ENCODE measurements around the gene TECPR2.

TECPR2 gene

DNA sequence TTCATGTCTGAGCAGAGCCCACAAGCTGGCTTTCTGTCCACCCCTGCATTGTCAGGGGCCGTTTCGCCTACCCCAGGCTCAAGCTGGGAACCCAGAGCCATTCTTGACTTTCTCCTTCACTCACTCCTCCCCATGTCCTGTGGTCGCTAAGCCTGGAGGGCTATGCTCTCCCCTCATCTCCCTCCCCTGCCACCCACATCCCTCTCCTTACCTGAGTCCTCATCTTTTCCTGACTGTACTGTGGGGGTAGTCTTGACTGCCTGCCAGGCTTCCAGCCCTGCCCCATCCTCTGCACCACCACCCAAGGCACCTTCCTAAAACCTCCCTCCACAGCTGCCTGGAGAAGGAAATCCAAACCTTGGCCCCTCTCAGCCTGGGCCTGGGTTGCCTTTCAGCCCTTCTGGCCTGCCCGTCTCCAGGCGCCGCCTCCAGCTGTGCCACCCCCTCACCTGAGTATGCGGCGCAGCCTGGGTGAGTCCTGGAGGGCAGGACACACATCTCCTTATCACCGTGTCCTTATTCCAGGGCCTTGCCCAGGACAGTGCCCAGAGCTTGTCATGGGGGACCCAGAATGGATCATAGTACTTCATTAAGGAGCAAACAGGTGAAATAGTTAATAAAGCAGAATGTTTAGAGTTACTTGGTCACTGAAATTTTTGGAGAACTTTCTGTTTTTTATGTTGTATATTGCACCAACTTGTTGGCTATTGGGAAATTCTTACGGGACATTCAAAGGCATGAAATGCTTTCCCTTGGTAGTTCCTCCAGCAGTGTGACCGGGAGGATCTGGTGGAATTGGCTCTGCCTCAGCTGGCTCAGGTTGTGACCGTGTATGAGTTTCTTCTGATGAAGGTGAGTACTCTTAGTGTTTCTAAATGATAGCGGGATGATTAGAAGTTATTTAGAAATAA, 28.7 kb upstream of the TECPR2 start:
- Histone ChIP-seq H3K9ac (ENCODE audit: low read depth in 1 of 2, low read length in 2 of 2) (no peak overlapping the region), H3K4me3 (ENCODE audit: low read length in 2 of 2) (no peak overlapping the region), H3K9me3 (ENCODE audit: control insufficient read depth in 2 of 2, low read length in 2 of 2) (no peaks in the 10 kb centered on the region), H3K27ac (ENCODE audit: low read depth in 2 of 2, low read length in 2 of 2) (no peak overlapping the region), H3K36me3 (ENCODE audit: control insufficient read depth in 2 of 2, insufficient read depth in 2 of 2, low read length in 2 of 2) (peaks cover 17 to 27% of the 10 kb centered on the region in 2 donors), H3K4me1 (ENCODE audit: control insufficient read depth in 2 of 2, insufficient read depth in 2 of 2, low read length in 2 of 2) (no peaks in the 10 kb centered on the region), H3K27me3 (ENCODE audit: control insufficient read depth in 2 of 2, insufficient read depth in 2 of 2, low read length in 2 of 2) (no peaks in the 10 kb centered on the region)

DNA sequence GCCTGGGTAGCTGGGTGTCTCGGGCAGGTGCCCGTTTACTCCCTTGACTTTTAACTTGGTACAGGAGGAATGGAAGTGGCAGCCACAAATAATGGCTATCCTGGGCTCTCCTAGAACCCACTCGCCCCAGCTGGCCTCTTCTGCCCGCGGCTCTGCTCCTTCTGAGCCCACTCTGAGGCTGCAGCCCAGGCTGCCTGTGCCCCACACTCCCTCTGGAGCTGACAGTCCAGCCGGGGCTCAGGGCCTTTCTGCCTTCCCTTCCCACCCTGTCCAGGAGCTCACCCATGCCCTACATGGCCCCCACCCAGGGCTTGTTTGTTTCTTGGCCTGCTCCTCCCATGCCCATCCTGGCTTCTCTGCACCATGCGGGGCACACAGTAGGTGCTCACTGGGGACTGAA, 27.6 kb upstream of the TECPR2 start:
- H3K27me3 ChIP-seq (ENCODE audit: control insufficient read depth in 2 of 2, insufficient read depth in 2 of 2, low read length in 2 of 2) = no peaks in the 10 kb centered on the region
- H3K9me3 ChIP-seq (ENCODE audit: control insufficient read depth in 2 of 2, low read length in 2 of 2) = no peaks in the 10 kb centered on the region
- no peak overlapping the region for H3K9ac ChIP-seq (ENCODE audit: low read depth in 1 of 2, low read length in 2 of 2)
- no peaks in the 10 kb centered on the region for H3K4me1 ChIP-seq (ENCODE audit: control insufficient read depth in 2 of 2, insufficient read depth in 2 of 2, low read length in 2 of 2)
- peaks cover 18 to 29% of the 10 kb centered on the region in 2 donors for H3K36me3 ChIP-seq (ENCODE audit: control insufficient read depth in 2 of 2, insufficient read depth in 2 of 2, low read length in 2 of 2)
- H3K27ac ChIP-seq (ENCODE audit: low read depth in 2 of 2, low read length in 2 of 2) = no peak overlapping the region
- H3K4me3 ChIP-seq (ENCODE audit: low read length in 2 of 2) = no peak overlapping the region

DNA sequence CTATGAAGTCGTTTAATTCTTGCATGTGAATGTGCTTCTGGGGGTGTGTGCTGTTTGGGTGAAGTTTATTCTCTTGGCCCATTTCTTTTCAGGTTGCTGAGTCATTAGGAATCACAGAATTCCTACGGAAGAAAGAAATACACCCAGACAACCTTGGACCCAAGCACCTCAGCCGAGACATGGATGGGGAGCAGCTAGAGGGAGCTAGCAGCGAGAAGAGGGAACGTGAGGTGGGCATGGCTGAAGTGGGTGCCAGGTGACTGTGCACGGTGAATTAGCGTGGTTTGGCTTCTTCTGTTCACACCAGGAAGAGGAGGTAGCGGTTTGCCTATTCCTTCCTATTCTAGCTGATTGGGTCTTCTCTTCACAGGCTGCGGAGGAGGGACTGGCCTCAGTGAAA, 24.0 kb upstream of the TECPR2 start:
- H3K27me3 ChIP-seq (ENCODE audit: control insufficient read depth in 2 of 2, insufficient read depth in 2 of 2, low read length in 2 of 2) = no peaks in the 10 kb centered on the region
- H3K4me3 ChIP-seq (ENCODE audit: low read length in 2 of 2) = no peak overlapping the region
- no peaks in the 10 kb centered on the region for H3K4me1 ChIP-seq (ENCODE audit: control insufficient read depth in 2 of 2, insufficient read depth in 2 of 2, low read length in 2 of 2)
- no peaks in the 10 kb centered on the region for H3K9me3 ChIP-seq (ENCODE audit: control insufficient read depth in 2 of 2, low read length in 2 of 2)
- no peak overlapping the region for H3K27ac ChIP-seq (ENCODE audit: low read depth in 2 of 2, low read length in 2 of 2)
- peaks cover 37 to 39% of the 10 kb centered on the region in 2 donors for H3K36me3 ChIP-seq (ENCODE audit: control insufficient read depth in 2 of 2, insufficient read depth in 2 of 2, low read length in 2 of 2)
- H3K9ac ChIP-seq (ENCODE audit: low read depth in 1 of 2, low read length in 2 of 2) = no peak overlapping the region

DNA sequence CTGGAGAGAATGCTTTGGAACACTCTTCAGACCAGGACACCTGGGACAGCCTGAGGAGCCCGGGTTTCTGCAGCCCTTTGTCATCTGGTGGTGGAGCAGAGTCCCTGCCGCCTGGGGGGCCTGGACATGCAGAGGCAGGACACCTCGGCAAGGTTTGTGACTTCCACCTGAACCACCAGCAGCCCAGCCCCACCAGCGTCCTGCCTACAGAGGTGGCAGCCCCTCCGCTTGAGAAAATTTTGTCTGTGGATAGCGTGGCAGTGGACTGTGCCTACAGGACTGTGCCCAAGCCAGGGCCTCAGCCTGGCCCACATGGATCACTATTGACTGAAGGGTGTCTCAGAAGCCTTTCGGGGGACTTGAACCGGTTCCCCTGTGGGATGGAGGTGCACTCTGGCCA, 21.2 kb upstream of the TECPR2 start:
- Histone ChIP-seq H3K9ac (ENCODE audit: low read depth in 1 of 2, low read length in 2 of 2) (no peak overlapping the region), H3K27me3 (ENCODE audit: control insufficient read depth in 2 of 2, insufficient read depth in 2 of 2, low read length in 2 of 2) (no peaks in the 10 kb centered on the region), H3K36me3 (ENCODE audit: control insufficient read depth in 2 of 2, insufficient read depth in 2 of 2, low read length in 2 of 2) (peaks cover 47 to 51% of the 10 kb centered on the region in 2 donors), H3K4me3 (ENCODE audit: low read length in 2 of 2) (no peak overlapping the region), H3K4me1 (ENCODE audit: control insufficient read depth in 2 of 2, insufficient read depth in 2 of 2, low read length in 2 of 2) (no peaks in the 10 kb centered on the region), H3K9me3 (ENCODE audit: control insufficient read depth in 2 of 2, low read length in 2 of 2) (no peaks in the 10 kb centered on the region), H3K27ac (ENCODE audit: low read depth in 2 of 2, low read length in 2 of 2) (no peak overlapping the region)

DNA sequence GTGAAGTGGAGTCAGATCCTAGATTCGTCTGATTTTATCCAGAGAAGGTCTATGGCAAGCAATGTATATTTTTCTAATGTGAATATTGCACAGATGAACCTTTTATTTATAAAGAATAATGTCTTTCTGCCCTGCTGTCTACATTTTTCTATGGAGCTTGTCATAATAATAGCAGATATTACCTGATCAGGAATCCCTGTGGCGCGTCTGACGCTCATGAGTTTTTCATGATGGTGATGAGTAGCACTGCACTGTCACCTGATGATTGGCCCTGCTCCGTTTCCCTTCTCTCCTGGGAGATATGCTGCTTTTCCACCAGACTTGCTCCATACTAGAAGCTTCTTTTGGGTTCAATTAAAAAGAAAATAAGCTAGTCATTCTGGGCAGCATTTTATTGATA, 20.5 kb upstream of the TECPR2 start:
- H3K4me3 ChIP-seq (ENCODE audit: low read length in 2 of 2) = no peak overlapping the region
- H3K36me3 ChIP-seq (ENCODE audit: control insufficient read depth in 2 of 2, insufficient read depth in 2 of 2, low read length in 2 of 2) = peaks cover 47 to 53% of the 10 kb centered on the region in 2 donors
- H3K9ac ChIP-seq (ENCODE audit: low read depth in 1 of 2, low read length in 2 of 2) = no peak overlapping the region
- no peak overlapping the region for H3K27ac ChIP-seq (ENCODE audit: low read depth in 2 of 2, low read length in 2 of 2)
- H3K27me3 ChIP-seq (ENCODE audit: control insufficient read depth in 2 of 2, insufficient read depth in 2 of 2, low read length in 2 of 2) = no peaks in the 10 kb centered on the region
- H3K9me3 ChIP-seq (ENCODE audit: control insufficient read depth in 2 of 2, low read length in 2 of 2) = no peaks in the 10 kb centered on the region
- no peaks in the 10 kb centered on the region for H3K4me1 ChIP-seq (ENCODE audit: control insufficient read depth in 2 of 2, insufficient read depth in 2 of 2, low read length in 2 of 2)

DNA sequence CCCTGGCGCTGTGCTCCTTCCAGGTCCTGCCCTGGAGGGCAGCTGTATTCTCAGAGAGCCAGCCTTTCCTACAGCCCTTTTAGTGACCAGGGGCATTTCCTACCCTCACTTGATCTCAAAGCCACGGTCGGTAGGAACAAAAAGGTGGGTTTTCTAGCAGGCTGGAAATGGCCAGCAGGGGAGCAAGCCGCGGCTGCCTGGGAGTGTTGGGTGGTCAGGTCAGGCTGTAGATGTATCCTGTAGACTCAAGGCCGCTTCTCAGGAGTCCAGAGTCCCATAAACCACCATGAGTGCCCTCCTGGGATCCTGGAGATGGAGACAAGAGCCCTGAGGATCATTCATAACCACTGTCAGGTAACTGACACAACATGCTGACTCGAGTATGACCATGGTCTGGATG, 18.7 kb upstream of the TECPR2 start:
- Histone ChIP-seq H3K27ac (ENCODE audit: low read depth in 2 of 2, low read length in 2 of 2) (no peak overlapping the region), H3K36me3 (ENCODE audit: control insufficient read depth in 2 of 2, insufficient read depth in 2 of 2, low read length in 2 of 2) (peaks cover 49 to 55% of the 10 kb centered on the region in 2 donors), H3K9ac (ENCODE audit: low read depth in 1 of 2, low read length in 2 of 2) (no peak overlapping the region)

DNA sequence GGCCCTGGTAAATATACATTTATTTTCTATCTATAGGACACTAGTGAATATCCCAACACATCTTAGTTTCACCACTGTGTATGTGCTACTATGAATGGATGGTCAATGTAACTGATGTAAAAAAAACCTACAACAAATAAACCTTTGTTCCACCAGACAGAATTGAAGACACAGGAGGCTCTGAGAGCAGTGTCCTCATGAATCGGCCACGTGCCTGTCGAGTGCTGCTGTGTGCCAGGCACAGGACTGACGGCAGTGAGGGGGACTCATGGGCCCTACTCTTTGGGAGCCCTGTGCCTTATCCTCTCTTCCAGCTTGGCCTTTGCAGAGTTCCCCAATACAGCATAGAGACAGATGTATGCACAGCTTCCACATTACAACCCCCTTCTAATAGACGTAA, 18.3 kb upstream of the TECPR2 start:
- Histone ChIP-seq H3K27ac (ENCODE audit: low read depth in 2 of 2, low read length in 2 of 2) (no peak overlapping the region), H3K9ac (ENCODE audit: low read depth in 1 of 2, low read length in 2 of 2) (no peak overlapping the region), H3K36me3 (ENCODE audit: control insufficient read depth in 2 of 2, insufficient read depth in 2 of 2, low read length in 2 of 2) (peaks cover 51 to 58% of the 10 kb centered on the region in 2 donors)

More for the DNA sequence above, 18.7 kb upstream of the TECPR2 start:
- Histone ChIP-seq H3K4me1 (ENCODE audit: control insufficient read depth in 2 of 2, insufficient read depth in 2 of 2, low read length in 2 of 2) (no peaks in the 10 kb centered on the region), H3K9me3 (ENCODE audit: control insufficient read depth in 2 of 2, low read length in 2 of 2) (no peaks in the 10 kb centered on the region), H3K4me3 (ENCODE audit: low read length in 2 of 2) (no peak overlapping the region), H3K27me3 (ENCODE audit: control insufficient read depth in 2 of 2, insufficient read depth in 2 of 2, low read length in 2 of 2) (no peaks in the 10 kb centered on the region)

DNA sequence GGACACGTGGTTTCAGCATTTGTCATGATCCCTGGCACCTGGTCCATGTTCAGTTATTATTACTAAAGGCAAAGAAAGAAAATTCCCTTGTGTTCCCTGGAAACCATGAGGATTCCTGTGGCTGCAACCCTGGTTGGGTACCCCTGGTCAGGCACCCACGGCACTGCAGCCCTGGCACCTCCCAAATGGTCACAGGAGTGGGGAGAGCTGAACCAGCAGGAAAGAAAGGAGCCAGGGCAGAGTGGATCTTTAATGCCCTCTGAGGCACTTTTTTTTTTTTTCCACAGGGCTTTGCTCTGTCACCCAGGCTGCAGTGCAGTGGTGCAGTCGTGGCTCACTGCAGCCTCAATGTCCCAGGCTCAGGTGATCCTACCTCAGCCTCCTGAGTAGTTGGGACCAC, 17.5 kb upstream of the TECPR2 start:
- H3K9ac ChIP-seq (ENCODE audit: low read depth in 1 of 2, low read length in 2 of 2) = no peak overlapping the region
- no peak overlapping the region for H3K27ac ChIP-seq (ENCODE audit: low read depth in 2 of 2, low read length in 2 of 2)
- no peaks in the 10 kb centered on the region for H3K27me3 ChIP-seq (ENCODE audit: control insufficient read depth in 2 of 2, insufficient read depth in 2 of 2, low read length in 2 of 2)
- H3K9me3 ChIP-seq (ENCODE audit: control insufficient read depth in 2 of 2, low read length in 2 of 2) = no peaks in the 10 kb centered on the region
- H3K36me3 ChIP-seq (ENCODE audit: control insufficient read depth in 2 of 2, insufficient read depth in 2 of 2, low read length in 2 of 2) = peaks cover 54 to 63% of the 10 kb centered on the region in 2 donors
- no peaks in the 10 kb centered on the region for H3K4me1 ChIP-seq (ENCODE audit: control insufficient read depth in 2 of 2, insufficient read depth in 2 of 2, low read length in 2 of 2)
- no peak overlapping the region for H3K4me3 ChIP-seq (ENCODE audit: low read length in 2 of 2)

More for the DNA sequence above, 18.3 kb upstream of the TECPR2 start:
- Histone ChIP-seq H3K4me3 (ENCODE audit: low read length in 2 of 2) (no peak overlapping the region), H3K4me1 (ENCODE audit: control insufficient read depth in 2 of 2, insufficient read depth in 2 of 2, low read length in 2 of 2) (no peaks in the 10 kb centered on the region), H3K9me3 (ENCODE audit: control insufficient read depth in 2 of 2, low read length in 2 of 2) (no peaks in the 10 kb centered on the region), H3K27me3 (ENCODE audit: control insufficient read depth in 2 of 2, insufficient read depth in 2 of 2, low read length in 2 of 2) (no peaks in the 10 kb centered on the region)

DNA sequence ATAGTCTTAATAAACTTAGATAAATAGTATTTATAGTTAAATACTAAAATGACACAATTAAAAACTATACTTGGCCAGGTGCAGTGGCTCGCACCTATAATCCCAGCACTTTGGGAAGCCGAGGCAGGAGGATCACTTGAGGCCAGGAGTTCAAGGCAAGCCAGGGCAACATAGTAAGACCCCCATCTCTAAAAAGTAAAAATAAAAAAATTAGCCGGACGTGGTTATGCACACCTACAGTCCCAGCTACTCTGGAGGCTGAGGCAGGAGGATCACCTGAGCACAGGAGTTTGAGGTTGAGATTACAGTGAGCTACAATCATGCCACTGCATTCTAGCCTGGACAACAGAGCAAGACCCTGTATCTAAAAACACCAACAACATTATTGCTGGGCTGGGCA, 16.1 kb upstream of the TECPR2 start:
- H3K36me3 ChIP-seq (ENCODE audit: control insufficient read depth in 2 of 2, insufficient read depth in 2 of 2, low read length in 2 of 2) = peaks cover 52 to 56% of the 10 kb centered on the region in 2 donors
- no peak overlapping the region for H3K9ac ChIP-seq (ENCODE audit: low read depth in 1 of 2, low read length in 2 of 2)
- H3K27ac ChIP-seq (ENCODE audit: low read depth in 2 of 2, low read length in 2 of 2) = no peak overlapping the region
- H3K27me3 ChIP-seq (ENCODE audit: control insufficient read depth in 2 of 2, insufficient read depth in 2 of 2, low read length in 2 of 2) = no peaks in the 10 kb centered on the region
- no peaks in the 10 kb centered on the region for H3K9me3 ChIP-seq (ENCODE audit: control insufficient read depth in 2 of 2, low read length in 2 of 2)
- no peaks in the 10 kb centered on the region for H3K4me1 ChIP-seq (ENCODE audit: control insufficient read depth in 2 of 2, insufficient read depth in 2 of 2, low read length in 2 of 2)
- H3K4me3 ChIP-seq (ENCODE audit: low read length in 2 of 2) = no peak overlapping the region

DNA sequence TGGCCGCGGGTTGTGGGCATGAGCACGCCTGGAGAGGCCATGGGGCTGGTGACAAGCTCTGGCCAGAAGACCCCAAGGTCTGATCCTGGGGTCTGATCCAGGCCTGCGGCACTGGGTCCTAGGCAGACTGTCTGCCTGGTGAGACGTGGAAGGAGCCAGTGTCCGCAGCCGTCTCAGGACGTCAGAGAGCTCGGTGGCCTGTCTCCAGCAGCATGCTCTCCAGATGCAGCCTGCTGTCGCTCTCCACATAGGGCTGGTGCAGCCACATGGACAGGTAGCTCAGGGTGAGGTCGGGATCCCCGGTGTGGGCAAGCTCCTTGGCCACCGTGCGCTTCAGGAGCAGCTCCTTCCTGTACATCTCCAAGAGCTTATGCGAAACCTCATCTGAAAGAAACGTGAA, 14.4 kb upstream of the TECPR2 start:
- H3K27ac ChIP-seq (ENCODE audit: low read depth in 2 of 2, low read length in 2 of 2) = no peak overlapping the region
- H3K9me3 ChIP-seq (ENCODE audit: control insufficient read depth in 2 of 2, low read length in 2 of 2) = no peaks in the 10 kb centered on the region
- peaks cover 48 to 56% of the 10 kb centered on the region in 2 donors for H3K36me3 ChIP-seq (ENCODE audit: control insufficient read depth in 2 of 2, insufficient read depth in 2 of 2, low read length in 2 of 2)
- H3K4me1 ChIP-seq (ENCODE audit: control insufficient read depth in 2 of 2, insufficient read depth in 2 of 2, low read length in 2 of 2) = no peaks in the 10 kb centered on the region
- no peak overlapping the region for H3K4me3 ChIP-seq (ENCODE audit: low read length in 2 of 2)
- no peaks in the 10 kb centered on the region for H3K27me3 ChIP-seq (ENCODE audit: control insufficient read depth in 2 of 2, insufficient read depth in 2 of 2, low read length in 2 of 2)
- no peak overlapping the region for H3K9ac ChIP-seq (ENCODE audit: low read depth in 1 of 2, low read length in 2 of 2)

Data from mucosa of rectum (tissue), 2 donors.